Trophoblast cell (in vitro differentiated cells and primary cell): ENCODE results near the gene CTSF.

Experiments used
- DNase-seq, 2 donors: peaks; one replicate each; pipeline ENCODE4 v3.0.0-alpha.2; 2016
- H2AFZ ChIP-seq: 2 replicates; pipeline ENCODE4 v1.6.1; 2013; ENCODE audit warnings: low read length, moderate library complexity, mild to moderate bottlenecking; ENCODE audit not compliant: insufficient read depth, poor library complexity
- H2AK5ac ChIP-seq: 2 replicates; pipeline ENCODE4 v1.6.1; 2013; ENCODE audit warnings: mild to moderate bottlenecking, low read length
- H2BK120ac ChIP-seq: 2 replicates; pipeline ENCODE4 v1.6.1; 2013; ENCODE audit warnings: low read length, mild to moderate bottlenecking, moderate library complexity; ENCODE audit not compliant: insufficient read depth, poor library complexity
- H2BK12ac ChIP-seq: 2 replicates; pipeline ENCODE4 v1.6.1; 2013; ENCODE audit warnings: mild to moderate bottlenecking, low read length, moderate library complexity
- H2BK5ac ChIP-seq: 2 replicates; pipeline ENCODE4 v1.6.1; 2013; ENCODE audit warnings: low read length, low read depth, moderate library complexity, mild to moderate bottlenecking; ENCODE audit not compliant: poor library complexity
- H3K14ac ChIP-seq: 2 replicates; pipeline ENCODE4 v1.6.1; 2013; ENCODE audit warnings: mild to moderate bottlenecking, low read length
- H3K18ac ChIP-seq: 2 replicates; pipeline ENCODE4 v1.6.1; 2013; ENCODE audit warnings: mild to moderate bottlenecking, low read length
- H3K23ac ChIP-seq: 2 replicates; pipeline ENCODE4 v1.6.1; 2013; ENCODE audit warnings: low read length
- H3K27ac ChIP-seq: 2 replicates; pipeline ENCODE4 v1.5.1; 2013; ENCODE audit warnings: low read depth, mild to moderate bottlenecking, inconsistent platforms, low read length, moderate library complexity
- H3K27me3 ChIP-seq: 2 replicates; pipeline ENCODE4 v1.6.1; 2013; ENCODE audit warnings: inconsistent platforms, mild to moderate bottlenecking, low read length, moderate library complexity; ENCODE audit not compliant: insufficient read depth
- H3K36me3 ChIP-seq, 2 experiments: 1 replicate in 1 of 2; 2 replicates in 1 of 2; pipeline ENCODE4 v1.6.1; 2013; ENCODE audit warnings: low read length in 2 of 2, mild to moderate bottlenecking in 2 of 2, moderate library complexity in 1 of 2; ENCODE audit not compliant: insufficient read depth in 2 of 2, control insufficient read depth in 1 of 2
- H3K4ac ChIP-seq: 2 replicates; pipeline ENCODE4 v1.6.1; 2013; ENCODE audit warnings: low read depth, mild to moderate bottlenecking, low read length, moderate library complexity
- H3K4me1 ChIP-seq, 2 experiments: 1 replicate in 1 of 2; 2 replicates in 1 of 2; pipeline ENCODE4 v1.6.1; 2013; ENCODE audit warnings: low read length in 2 of 2, mild to moderate bottlenecking in 2 of 2, moderate library complexity in 1 of 2; ENCODE audit not compliant: insufficient read depth in 2 of 2, control insufficient read depth in 1 of 2
- H3K4me2 ChIP-seq: 2 replicates; pipeline ENCODE4 v1.6.1; 2013; ENCODE audit warnings: inconsistent platforms, mild to moderate bottlenecking, low read length, moderate library complexity
- H3K4me3 ChIP-seq: 2 replicates; pipeline ENCODE4 v1.5.1; 2013; ENCODE audit warnings: mild to moderate bottlenecking, low read depth, low read length, inconsistent platforms
- H3K79me1 ChIP-seq: one replicate; pipeline ENCODE4 v1.6.1; 2013; ENCODE audit warnings: low read length
- H3K79me2 ChIP-seq: 2 replicates; pipeline ENCODE4 v1.6.1; 2013; ENCODE audit warnings: low read length, mild to moderate bottlenecking; ENCODE audit not compliant: control insufficient read depth, insufficient read depth, poor library complexity
- H3K9ac ChIP-seq: 2 replicates; pipeline ENCODE4 v1.6.1; 2013; ENCODE audit warnings: mild to moderate bottlenecking, low read length
- H3K9me3 ChIP-seq: 2 replicates; pipeline ENCODE4 v1.6.1; 2013; ENCODE audit warnings: low read depth, mild to moderate bottlenecking, control low read depth, inconsistent platforms, low read length; ENCODE audit not compliant: insufficient read depth
- H4K12ac ChIP-seq: 2 replicates; pipeline ENCODE4 v1.6.1; 2013; ENCODE audit warnings: low read depth, mild to moderate bottlenecking, low read length, moderate library complexity
- H4K8ac ChIP-seq: 2 replicates; pipeline ENCODE4 v1.6.1; 2013; ENCODE audit warnings: low read depth, mild to moderate bottlenecking, low read length, moderate library complexity
- H4K91ac ChIP-seq: one replicate; pipeline ENCODE4 v1.6.1; 2013; ENCODE audit warnings: low read depth, mild to moderate bottlenecking, low read length, moderate library complexity
- WGBS: extraction: QIAGEN DNeasy Blood & Tissue Kit; methylation state at CpG from one replicate; pipeline ENCODE4 v1.1.7; 2013; ENCODE audit warnings: missing lambda C conversion rate; ENCODE audit not compliant: insufficient read length, insufficient coverage; ENCODE audit errors: extremely low coverage; 5-methylcytosine and 5-hydroxymethylcytosine counted together

Gene CTSF

DNA sequence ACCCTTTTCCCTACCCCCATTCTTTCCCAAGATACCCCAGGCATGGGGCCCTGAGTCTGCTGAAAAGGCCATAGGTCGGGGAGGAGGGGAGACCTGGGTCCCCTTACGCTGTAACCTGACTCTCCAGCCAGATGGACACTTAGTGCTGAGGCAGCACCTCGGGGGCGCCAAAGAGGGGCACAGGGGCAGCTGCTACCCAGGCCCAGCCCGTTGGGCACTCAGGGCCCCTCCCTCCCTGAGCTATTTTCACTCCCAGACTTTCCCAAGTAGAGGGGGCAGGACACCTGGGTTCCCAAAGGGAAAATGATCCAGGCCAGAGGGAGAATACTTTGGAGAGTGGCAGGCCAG is 20.8 kb downstream of the CTSF start:
- Histone ChIP-seq H3K36me3 (peaks cover 0 to 2% of the 10 kb centered on the region in 2 experiments), H3K4me3 (no peak overlapping the region), H3K4ac (no peak overlapping the region), H3K9me3 (peaks cover 2% of the 10 kb centered on the region), H4K8ac (no peak overlapping the region), H2BK120ac (no peak overlapping the region), H4K12ac (no peak overlapping the region), H3K79me1 (peaks cover 7% of the 10 kb centered on the region), H3K9ac (no peak overlapping the region), H2AK5ac (no peak overlapping the region), H3K27me3 (no peaks in the 10 kb centered on the region), H4K91ac (no peak overlapping the region), H3K18ac (no peak overlapping the region), H2BK5ac (no peak overlapping the region), H3K23ac (no peak overlapping the region), H3K4me1 (peaks cover 3 to 5% of the 10 kb centered on the region in 2 experiments), H3K4me2 (no peak overlapping the region), H3K79me2 (peaks cover 5% of the 10 kb centered on the region), H3K14ac (no peak overlapping the region), H2BK12ac (no peak overlapping the region), H3K27ac (no peak overlapping the region), H2AFZ (no peak overlapping the region)
- no CpG with 5 or more reads among the region's 5 CpGs for WGBS
- DNase-seq: no peak

DNA sequence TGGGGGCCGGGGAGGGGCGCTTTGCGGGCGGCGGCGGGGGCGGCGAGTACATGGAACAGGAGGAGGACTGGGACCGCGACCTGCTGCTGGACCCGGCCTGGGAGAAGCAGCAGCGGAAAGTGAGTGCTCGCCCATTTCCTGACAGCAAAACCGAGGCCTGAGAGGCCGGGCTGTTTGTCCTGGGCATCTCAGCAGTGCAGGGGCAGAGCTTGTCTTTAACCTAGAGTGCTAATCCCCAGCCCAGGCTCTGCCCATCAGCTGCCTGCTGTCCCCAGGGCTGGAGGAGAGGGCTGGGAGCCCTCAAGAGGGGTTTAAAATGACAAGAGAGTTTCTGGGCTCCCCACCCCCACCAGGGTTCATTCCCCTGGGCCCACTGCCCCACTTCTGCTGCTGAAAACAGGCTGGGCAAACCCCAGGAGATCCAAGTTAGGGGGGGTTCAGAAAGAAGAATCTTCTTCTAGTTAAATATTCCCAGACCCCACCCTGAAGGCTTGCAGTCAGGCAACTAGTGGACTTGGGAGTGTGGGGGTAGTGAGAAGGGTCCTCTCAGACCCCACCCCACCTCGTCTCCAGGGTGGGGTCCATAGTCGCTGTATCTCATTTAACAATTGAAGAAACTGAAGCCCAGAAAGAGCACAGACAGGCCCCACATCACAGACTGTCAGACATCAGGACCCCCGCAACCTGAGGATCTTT is 21.3 kb downstream of the CTSF start:
- Histone ChIP-seq H3K9ac (no peak overlapping the region), H3K9me3 (peaks cover 2% of the 10 kb centered on the region), H3K36me3 (peaks cover 0 to 6% of the 10 kb centered on the region in 2 experiments), H4K91ac (no peak overlapping the region), H2BK5ac (no peak overlapping the region), H3K14ac (no peak overlapping the region), H3K79me2 (peaks cover 5% of the 10 kb centered on the region), H3K4me2 (peak overlapping the region; percentile 79), H2BK120ac (no peak overlapping the region), H3K27me3 (no peaks in the 10 kb centered on the region), H3K79me1 (peaks cover 7% of the 10 kb centered on the region), H2AFZ (no peak overlapping the region), H4K8ac (peak overlapping the region; percentile 22), H3K4me3 (no peak overlapping the region), H3K4ac (no peak overlapping the region), H3K4me1 (peaks cover 3 to 5% of the 10 kb centered on the region in 2 experiments), H4K12ac (no peak overlapping the region), H2AK5ac (no peak overlapping the region), H3K23ac (no peak overlapping the region), H3K18ac (no peak overlapping the region), H3K27ac (no peak overlapping the region), H2BK12ac (no peak overlapping the region)
- peak in 1 of 2 donors; percentile 33 for DNase-seq
- no CpG with 5 or more reads among the region's 18 CpGs for WGBS

DNA sequence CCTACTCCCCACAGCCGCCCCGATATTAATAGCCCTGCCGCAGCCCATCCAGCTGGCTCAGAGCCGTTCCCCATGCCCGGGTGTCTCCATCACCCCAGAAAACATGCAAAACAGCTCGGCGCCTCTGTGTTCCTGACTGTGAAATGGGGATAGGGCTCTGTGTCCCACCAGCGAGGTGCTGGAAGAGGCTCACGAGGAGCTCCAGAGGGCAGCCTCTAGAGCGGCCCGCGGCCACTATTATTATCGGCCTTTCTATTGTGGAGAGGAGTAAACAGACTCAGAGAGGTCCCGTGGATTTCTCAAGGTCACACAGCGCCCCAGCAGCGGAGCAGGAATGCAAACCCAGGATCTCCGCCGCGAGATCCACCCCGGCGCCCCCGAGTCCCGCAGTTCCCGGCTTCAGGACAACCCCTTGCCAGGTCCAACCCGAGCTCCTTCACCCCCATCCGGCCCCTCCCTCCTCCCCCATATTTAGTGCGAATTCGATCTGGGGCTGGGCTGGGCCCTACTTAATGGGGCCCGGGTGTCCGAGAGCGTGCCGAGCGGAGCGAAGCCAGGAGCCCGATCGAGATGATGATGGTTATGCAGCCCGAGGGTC is 21.9 kb downstream of the CTSF start, which contains the start of gene ACTN3:
Gene ACTN3, plus strand, starts transcription at position 536 of the 598 bp plus-strand sequence. Its CDS starts 35 bp downstream, at position 571.
- Histone ChIP-seq H3K9ac (peak within 1 kb of the TSS; percentile 70), H3K27me3 (no peaks in the 10 kb centered on the region), H3K36me3 (peaks cover 4 to 7% of the 10 kb centered on the region in 2 experiments), H3K9me3 (peaks cover 2% of the 10 kb centered on the region), H3K4me1 (peaks cover 3 to 5% of the 10 kb centered on the region in 2 experiments), H3K27ac (no peak within 1 kb of the TSS), H3K79me2 (peaks cover 5% of the 10 kb centered on the region), H2AFZ (peak within 1 kb of the TSS; percentile 92), H3K18ac (peak within 1 kb of the TSS; percentile 85), H2AK5ac (no peak within 1 kb of the TSS), H3K79me1 (peaks cover 7% of the 10 kb centered on the region), H4K91ac (peak within 1 kb of the TSS; percentile 80), H2BK12ac (no peak within 1 kb of the TSS), H3K4me2 (peak within 1 kb of the TSS; percentile 79), H4K8ac (peak within 1 kb of the TSS; percentile 95), H2BK5ac (peak within 1 kb of the TSS; percentile 42), H4K12ac (peak within 1 kb of the TSS; percentile 71), H3K23ac (no peak within 1 kb of the TSS), H3K4ac (peak within 1 kb of the TSS; percentile 29), H2BK120ac (peak within 1 kb of the TSS; percentile 82), H3K14ac (peak within 1 kb of the TSS; percentile 88), H3K4me3 (peak within 1 kb of the TSS; percentile 92)
- no CpG with 5 or more reads among the region's 37 CpGs for WGBS
- peak; percentile 4 to 33 for DNase-seq

DNA sequence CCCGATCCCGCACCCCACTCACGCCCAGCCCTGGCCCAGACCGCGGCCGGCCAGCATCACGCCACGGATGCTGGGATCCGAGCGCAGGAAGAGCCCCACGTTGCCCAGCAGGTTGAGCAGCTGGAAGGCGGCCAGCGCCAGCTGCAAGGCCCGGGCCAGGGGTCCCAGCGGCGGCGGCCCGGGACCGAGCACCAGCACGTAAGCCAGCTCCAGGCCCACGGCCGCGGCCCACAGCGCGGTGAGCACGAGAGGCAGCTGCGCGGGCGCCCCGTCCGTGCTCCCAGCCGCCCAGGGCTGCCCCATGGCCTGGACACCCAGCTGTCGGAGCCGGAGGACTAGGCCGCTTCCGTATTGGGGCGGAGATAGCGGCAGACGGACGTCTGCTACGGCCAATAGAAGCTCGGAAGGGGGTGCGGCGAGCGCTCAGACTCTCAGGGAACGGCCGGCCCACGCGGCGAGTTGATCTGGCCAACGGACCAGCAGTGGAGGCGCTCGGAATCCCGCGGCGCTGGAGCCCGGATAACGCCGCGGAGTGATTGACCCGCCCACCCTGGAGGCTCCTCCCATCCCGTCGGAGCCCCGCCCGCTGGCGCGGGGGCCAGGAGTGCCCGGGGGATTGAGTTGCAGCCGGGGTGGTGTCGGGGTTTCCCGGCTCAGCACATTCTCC is 22.6 kb downstream of the CTSF start, which contains the start of gene ZDHHC24:
Gene ZDHHC24, minus strand, starts transcription at position 348 of the 667 bp plus-strand sequence. Its CDS starts 45 bp downstream, at position 303.
- H3K9me3 ChIP-seq: peaks cover 2% of the 10 kb centered on the region
- peak within 1 kb of the TSS; percentile 80 for H4K91ac ChIP-seq
- peak within 1 kb of the TSS; percentile 92 for H3K4me3 ChIP-seq
- H3K4me2 ChIP-seq: peak within 1 kb of the TSS; percentile 79
- H3K14ac ChIP-seq: peak within 1 kb of the TSS; percentile 88
- H3K4me1 ChIP-seq: peaks cover 3 to 5% of the 10 kb centered on the region in 2 experiments
- peak within 1 kb of the TSS; percentile 82 for H2BK120ac ChIP-seq
- DNase-seq: peak; percentile 98 to 99
- H3K79me1 ChIP-seq: peaks cover 7% of the 10 kb centered on the region
- no CpG with 5 or more reads among the region's 71 CpGs for WGBS
- H2AFZ ChIP-seq: peak within 1 kb of the TSS; percentile 92
- no peak within 1 kb of the TSS for H3K27ac ChIP-seq
- peak within 1 kb of the TSS; percentile 70 for H3K9ac ChIP-seq
- H3K23ac ChIP-seq: no peak within 1 kb of the TSS
- H2AK5ac ChIP-seq: no peak within 1 kb of the TSS
- H4K8ac ChIP-seq: peak within 1 kb of the TSS; percentile 95
- H4K12ac ChIP-seq: peak within 1 kb of the TSS; percentile 71
- peaks cover 5% of the 10 kb centered on the region for H3K79me2 ChIP-seq
- peaks cover 5 to 7% of the 10 kb centered on the region in 2 experiments for H3K36me3 ChIP-seq
- H2BK5ac ChIP-seq: peak within 1 kb of the TSS; percentile 42
- no peaks in the 10 kb centered on the region for H3K27me3 ChIP-seq
- H2BK12ac ChIP-seq: no peak within 1 kb of the TSS
- peak within 1 kb of the TSS; percentile 29 for H3K4ac ChIP-seq
- H3K18ac ChIP-seq: peak within 1 kb of the TSS; percentile 85
